Muscle layer of duodenum (tissue), 2 donors: Measurements from ENCODE around the gene SLC35B2.
A peak's percentile ranks its signal among the peaks of the same experiment; 100 is the strongest.

Source experiments
- H3K27ac ChIP-seq: one replicate; pipeline ENCODE4 v1.7.0; 2013; ENCODE audit warnings: mild to moderate bottlenecking, low read length
- H3K27me3 ChIP-seq: one replicate; pipeline ENCODE4 v1.7.0; 2013; ENCODE audit warnings: low read depth, mild to moderate bottlenecking, control low read depth, low read length
- H3K36me3 ChIP-seq, 2 donors: one replicate each; pipeline ENCODE4 v1.7.0; 2013; ENCODE audit warnings: low read length in 2 of 2, control low read depth in 1 of 2, mild to moderate bottlenecking in 1 of 2; ENCODE audit not compliant: insufficient read depth in 2 of 2, control insufficient read depth in 1 of 2
- H3K4me1 ChIP-seq, 2 donors: one replicate each; pipeline ENCODE4 v1.7.0; 2013; ENCODE audit warnings: low read length in 2 of 2, mild to moderate bottlenecking in 2 of 2, control low read depth in 1 of 2, moderate library complexity in 1 of 2; ENCODE audit not compliant: insufficient read depth in 2 of 2, control insufficient read depth in 1 of 2
- H3K4me3 ChIP-seq, 2 donors: one replicate each; pipeline ENCODE4 v1.7.0; 2013; ENCODE audit warnings: low read length in 2 of 2, low read depth in 1 of 2, mild to moderate bottlenecking in 1 of 2
- H3K9me3 ChIP-seq, 2 donors: one replicate each; pipeline ENCODE4 v1.7.0; 2013; ENCODE audit warnings: low read length in 2 of 2, control low read depth in 1 of 2, mild to moderate bottlenecking in 1 of 2; ENCODE audit not compliant: control insufficient read depth in 1 of 2
- donor health status: healthy.

SLC35B2 gene

DNA sequence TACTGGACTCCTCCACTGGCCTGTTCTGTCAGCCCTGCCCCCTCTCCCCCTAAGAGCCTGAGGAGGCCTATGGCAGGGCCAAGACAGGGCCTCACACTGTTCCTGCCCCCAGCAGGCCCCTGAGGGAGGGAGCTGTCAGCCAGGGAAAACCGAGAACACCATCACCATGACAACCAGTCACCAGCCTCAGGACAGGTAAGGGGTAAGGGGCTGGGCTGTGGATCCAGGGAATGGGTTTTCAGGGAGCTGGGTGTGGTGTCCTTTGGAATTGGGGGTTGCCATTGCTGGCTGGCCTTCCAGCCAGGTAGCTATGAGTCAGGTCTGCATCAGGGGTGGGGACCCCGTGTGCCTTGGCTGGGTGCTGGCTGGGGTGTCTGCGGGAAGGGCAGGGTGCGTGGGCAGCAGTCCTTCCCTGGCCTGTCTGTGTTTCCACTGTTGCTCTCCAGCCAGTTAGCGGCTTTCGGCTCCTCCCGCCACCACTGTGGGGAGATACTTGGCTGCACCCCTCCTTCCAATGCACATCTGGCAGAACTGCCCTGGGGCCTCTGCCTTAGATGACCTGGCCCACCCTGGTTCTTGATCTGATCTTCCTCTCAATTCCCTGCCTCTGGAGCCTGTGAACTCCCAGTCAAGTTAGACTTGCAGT is 30.1 kb downstream of the SLC35B2 start:
- Histone ChIP-seq H3K4me1 (peaks cover 19 to 91% of the 10 kb centered on the region in 2 donors), H3K27ac (peak overlapping the region; percentile 4), H3K4me3 (peak overlapping the region in 1 of 2 donors; percentile 32)

DNA sequence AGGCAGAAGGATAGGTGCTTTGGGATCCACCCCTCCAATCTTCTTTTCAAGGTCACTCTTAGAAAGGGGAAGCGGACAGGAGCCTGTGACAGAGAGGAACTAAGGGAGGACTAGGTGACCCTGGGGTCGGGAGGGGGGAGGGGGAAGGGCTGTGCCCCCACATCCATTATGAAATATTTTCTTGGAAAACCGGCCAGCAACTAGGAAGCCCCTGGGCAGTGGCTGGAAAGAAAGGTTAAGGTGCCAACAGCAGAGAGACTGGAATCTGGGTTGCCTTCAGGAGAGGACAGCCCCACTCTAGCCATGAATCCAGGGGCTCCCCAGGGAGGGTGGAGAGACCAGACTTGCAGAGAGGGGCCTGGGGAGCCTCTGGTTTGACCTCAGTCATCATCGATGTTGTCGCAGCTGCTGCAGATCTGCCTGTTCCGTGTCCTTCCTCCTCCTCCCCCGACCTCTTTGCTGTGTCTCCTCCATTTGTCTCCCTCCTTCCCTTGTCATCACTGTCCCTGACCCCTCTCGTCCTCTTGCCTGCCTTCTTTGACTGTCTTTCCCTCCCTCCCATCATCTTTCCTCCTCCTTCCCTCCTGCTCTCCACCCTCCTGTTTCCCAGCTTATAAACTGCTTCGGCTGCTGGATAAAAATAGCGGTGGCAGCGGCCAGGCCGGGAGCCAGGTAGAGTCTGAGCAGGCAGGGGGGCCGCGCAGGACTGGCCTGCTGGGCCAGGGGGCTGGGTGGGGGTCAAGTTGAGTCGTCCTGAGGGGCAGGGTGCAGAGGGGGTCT is 30.8 kb downstream of the SLC35B2 start:
- Histone ChIP-seq H3K36me3 (peaks cover 3 to 16% of the 10 kb centered on the region in 2 donors), H3K27ac (peak overlapping the region; percentile 40), H3K4me1 (peaks cover 23 to 91% of the 10 kb centered on the region in 2 donors), H3K4me3 (peak overlapping the region in 1 of 2 donors; percentile 32), H3K27me3 (no peaks in the 10 kb centered on the region), H3K9me3 (no peaks in the 10 kb centered on the region)

More for the DNA sequence above, 30.1 kb downstream of the SLC35B2 start:
- H3K9me3 ChIP-seq = no peaks in the 10 kb centered on the region
- H3K36me3 ChIP-seq = peaks cover 6 to 16% of the 10 kb centered on the region in 2 donors
- no peaks in the 10 kb centered on the region for H3K27me3 ChIP-seq

DNA sequence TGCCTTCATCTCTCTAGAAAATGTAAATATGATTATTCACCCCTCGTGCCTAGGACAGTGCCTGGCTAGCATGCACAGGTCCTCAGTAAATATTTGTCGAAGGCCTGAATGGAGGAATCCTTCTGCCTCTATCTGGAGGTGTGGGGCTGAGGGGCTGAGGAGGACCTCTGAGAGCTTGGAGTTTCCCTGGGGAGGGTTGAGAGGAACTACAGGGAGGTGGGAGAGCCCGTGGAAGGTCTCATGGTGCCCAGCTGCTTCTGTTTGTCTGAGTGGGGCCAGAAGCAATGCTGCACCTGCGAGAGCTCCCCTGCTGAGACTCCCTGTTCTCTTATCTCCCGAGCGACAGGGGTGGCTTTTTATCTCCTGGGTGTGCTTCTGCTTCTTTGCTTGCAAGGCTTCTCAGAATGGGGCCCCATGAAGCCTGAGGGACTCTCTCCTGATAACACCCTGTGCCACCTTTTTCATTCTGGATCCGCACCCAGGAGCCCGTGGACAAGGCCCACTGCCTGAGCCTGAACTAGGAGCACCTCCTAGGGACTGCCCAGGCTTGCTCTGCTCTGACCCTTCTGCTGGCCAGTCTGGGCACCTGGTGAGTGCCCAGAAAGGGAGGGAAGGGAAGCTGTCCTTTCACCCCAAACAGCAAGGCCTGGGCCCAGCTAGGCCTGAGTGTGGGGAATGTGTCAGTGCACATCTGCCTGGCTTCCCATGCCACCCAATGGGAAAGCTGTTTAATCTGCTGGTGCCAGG is 31.6 kb downstream of the SLC35B2 start:
- Histone ChIP-seq H3K4me1 (peaks cover 26 to 91% of the 10 kb centered on the region in 2 donors), H3K27ac (no peak overlapping the region), H3K4me3 (peak overlapping the region in 1 of 2 donors; percentile 32), H3K36me3 (peaks cover 3 to 15% of the 10 kb centered on the region in 2 donors), H3K9me3 (no peaks in the 10 kb centered on the region), H3K27me3 (no peaks in the 10 kb centered on the region)

DNA sequence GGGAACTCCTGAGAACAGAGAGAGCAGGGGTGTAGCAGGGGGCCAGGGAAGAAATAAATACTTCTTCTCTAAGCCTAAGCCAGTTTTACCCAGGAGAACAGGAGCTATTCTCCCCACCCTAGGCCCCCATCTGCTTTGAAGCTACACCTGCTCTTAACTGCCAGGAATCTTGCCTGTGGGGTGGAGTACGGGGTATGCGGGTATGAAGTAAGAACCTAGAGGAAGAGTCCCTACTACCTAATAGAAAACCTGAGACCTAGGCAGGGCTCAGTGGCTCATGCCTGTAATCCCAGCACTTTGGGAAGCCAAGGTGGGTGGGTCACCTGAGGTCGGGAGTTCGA is 32.4 kb downstream of the SLC35B2 start:
- Histone ChIP-seq H3K4me1 (peaks cover 27 to 89% of the 10 kb centered on the region in 2 donors), H3K9me3 (no peaks in the 10 kb centered on the region), H3K27me3 (no peaks in the 10 kb centered on the region), H3K4me3 (peak overlapping the region; percentile 62 to 76), H3K27ac (no peak overlapping the region), H3K36me3 (peaks cover 2 to 7% of the 10 kb centered on the region in 2 donors)

DNA sequence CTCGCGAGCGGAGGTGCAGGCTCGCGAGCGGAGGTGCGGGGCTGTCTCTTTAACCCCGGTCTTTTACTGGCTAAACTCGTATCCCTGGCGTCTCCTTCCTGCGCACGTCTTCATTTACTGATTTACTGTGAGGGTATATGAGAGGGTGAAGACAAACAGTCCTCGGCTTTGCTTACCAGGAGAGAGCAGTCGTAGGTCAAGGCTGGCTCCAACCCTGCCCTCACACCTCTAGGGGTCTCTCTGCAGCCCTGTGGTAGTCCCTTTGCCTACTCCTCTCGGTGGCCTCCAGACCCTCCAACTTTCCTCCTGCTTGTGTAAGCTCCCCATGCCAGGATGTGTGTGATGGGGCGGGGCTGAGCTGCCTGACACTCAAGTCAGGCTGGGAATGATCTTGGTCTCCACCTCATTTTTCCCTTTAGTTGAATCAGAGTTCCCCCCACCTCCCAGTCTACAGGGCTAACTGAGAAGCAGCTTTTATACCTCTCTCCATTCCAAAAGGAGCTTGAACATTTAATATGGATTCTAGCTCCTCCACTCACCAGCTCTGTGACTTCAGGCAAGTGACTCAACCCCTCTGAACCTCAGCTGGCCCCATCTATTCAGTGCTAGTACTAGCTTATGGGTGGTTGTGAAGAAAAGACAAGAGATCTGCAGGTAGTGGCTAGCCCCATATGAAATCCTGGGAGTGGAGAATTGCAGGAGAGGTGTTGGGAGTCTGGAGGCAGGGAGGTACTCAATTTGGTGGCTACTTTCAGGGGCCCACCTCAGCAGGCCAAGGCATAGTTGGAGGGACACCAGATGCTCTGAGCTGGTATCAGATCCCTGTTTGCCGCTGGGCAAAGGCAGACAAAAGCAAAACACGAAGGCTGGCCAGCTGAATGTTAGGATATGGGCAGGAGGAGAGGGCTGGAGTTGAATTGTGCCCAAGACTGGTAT is 33.0 kb downstream of the SLC35B2 start:
- Histone ChIP-seq H3K4me3 (peak overlapping the region; percentile 62 to 76), H3K36me3 (peaks cover 0 to under 1% of the 10 kb centered on the region in 2 donors), H3K27me3 (no peaks in the 10 kb centered on the region), H3K4me1 (peaks cover 27 to 85% of the 10 kb centered on the region in 2 donors), H3K27ac (peak overlapping the region; percentile 14), H3K9me3 (no peaks in the 10 kb centered on the region)

DNA sequence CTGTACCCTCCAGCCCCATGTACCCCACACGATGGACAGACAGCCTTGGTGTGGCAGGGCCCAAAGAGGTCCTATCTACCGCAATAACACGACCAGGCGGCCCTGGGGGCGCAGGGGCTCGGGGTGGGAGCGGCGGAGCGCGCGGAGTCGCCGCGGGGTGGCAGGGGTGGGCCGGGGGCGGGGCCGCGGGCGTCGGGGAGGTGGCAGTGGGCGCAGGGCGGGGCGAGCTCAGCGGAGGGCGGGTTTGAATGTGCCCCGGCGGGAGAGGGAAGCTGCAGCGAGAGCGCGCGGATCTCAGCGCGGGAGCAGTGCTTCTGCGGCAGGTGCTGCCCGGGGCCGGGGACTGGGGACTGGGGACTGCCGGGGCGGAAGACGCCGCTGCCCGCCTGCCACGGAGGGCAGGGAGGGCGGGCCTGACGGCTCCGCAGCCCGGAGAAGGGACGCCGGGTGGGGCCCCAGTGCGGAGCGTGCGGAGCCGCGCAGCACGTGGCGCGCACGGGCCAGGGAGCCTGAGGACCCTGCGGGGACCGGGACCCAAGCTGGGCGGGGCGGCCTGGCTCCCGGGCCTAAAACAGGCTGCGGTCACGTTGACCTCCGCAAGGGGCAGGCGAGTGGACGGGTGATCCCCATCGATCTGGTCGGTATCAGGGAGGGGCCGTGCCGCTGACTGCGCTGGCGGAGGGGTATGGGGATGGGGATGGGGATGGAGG is 33.9 kb downstream of the SLC35B2 start, which contains the start of gene SLC29A1:
Gene SLC29A1 (plus strand): TSS at position 277 of the 710 bp plus-strand sequence. CDS start 3,719 bp downstream, outside the sequence.
- Histone ChIP-seq H3K9me3 (no peaks in the 10 kb centered on the region), H3K4me1 (peaks cover 23 to 84% of the 10 kb centered on the region in 2 donors), H3K36me3 (no peaks in the 10 kb centered on the region), H3K4me3 (peak within 1 kb of the TSS; percentile 62 to 76), H3K27ac (peak within 1 kb of the TSS; percentile 51), H3K27me3 (no peaks in the 10 kb centered on the region)

DNA sequence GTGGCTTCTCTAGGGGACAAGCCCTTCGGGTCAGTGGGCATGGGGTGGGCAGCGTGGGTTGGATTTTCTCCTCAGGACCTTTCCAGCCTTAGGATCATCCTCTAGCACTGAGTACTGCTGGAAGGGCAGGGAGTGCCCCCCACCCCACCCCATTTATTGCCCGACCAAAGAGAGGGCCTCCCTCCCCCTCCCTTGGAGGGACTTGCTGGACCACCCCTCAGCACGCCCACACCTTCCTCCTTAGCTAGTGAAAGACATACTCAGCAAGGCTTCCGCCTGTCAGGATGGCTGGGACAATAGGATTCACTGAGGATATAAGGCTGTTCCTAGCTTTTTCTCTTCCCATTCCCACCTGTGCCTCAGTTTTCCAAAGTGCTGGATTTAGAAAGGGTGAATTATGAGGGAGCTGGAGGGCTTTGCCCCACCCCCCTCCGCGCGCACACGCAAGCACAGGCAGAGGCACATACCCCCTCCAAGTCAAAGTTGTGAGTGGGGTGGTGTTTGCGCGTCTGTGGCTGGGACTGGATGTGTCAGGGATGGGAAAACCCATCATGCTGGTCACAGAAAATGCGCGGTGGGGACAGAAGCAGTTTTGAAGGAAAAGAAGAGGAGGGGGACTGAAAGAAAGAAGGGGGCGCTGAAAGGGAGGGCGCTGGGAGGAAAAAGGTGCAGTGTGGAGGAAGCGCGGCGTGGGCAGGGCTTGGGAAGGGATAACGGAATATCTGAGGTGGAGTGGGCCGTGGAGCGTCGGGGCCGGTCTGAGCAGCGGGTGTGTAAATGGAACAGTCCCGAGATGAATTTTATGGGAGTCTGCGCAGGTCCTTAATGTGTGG is 34.6 kb downstream of the SLC35B2 start:
- no peaks in the 10 kb centered on the region for H3K9me3 ChIP-seq
- H3K4me3 ChIP-seq = peak overlapping the region; percentile 50 to 76
- H3K4me1 ChIP-seq = peaks cover 30 to 82% of the 10 kb centered on the region in 2 donors
- no peaks in the 10 kb centered on the region for H3K27me3 ChIP-seq
- peak overlapping the region; percentile 51 for H3K27ac ChIP-seq
- no peaks in the 10 kb centered on the region for H3K36me3 ChIP-seq

DNA sequence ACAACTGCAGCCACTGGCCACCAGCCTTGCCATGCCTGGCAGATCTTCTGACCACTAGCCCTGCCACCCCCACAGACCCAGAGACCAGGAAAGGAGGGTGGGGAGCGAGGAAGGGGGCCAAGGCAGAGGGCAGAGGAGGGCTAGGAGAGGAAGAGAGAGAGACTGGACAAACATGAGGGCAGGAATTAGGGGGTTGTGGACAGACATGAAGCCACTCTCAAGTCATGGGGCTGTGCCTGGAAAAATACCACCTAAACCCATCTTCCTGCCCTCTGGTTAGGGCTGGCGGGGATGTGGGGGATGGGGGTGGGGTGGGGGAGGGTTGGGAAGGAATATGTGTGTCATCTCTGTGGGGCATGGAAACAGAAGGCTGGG is 35.4 kb downstream of the SLC35B2 start:
- no peak overlapping the region for H3K4me3 ChIP-seq
- H3K9me3 ChIP-seq = no peaks in the 10 kb centered on the region

DNA sequence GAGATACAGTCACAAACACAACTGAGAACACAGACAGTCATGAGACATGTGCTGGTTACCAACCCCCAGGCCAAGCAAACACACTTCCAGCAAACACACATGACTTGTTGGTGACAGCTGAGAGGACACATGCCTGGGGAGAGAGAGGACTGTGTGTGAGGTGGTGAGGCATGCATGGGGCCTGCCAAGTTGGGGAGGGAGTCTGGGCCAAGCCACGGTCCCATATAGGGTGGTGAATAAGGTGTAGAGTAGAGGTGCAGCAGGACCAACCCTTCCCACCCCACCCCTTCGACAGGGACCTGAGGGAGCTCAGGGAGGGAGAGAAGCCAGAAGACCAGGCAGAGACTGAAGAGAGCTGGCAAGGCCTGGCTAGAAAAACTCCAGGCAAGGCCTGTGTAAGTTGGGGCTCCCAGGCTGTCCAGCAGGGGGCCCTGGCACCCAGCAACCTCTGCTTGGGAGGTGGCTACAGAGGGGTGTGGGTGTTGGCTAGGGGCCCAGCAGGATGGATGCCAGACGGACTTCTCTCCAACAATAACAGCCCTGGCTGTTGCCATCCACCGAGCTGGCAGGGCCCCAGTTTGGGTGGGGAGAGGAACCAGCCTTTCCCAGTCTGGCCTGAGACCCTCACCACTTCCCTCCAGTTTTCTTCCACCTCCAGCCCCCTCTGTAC is 35.9 kb downstream of the SLC35B2 start:
- Histone ChIP-seq H3K9me3 (no peaks in the 10 kb centered on the region), H3K27ac (peak overlapping the region; percentile 27), H3K27me3 (no peaks in the 10 kb centered on the region), H3K4me1 (peaks cover 36 to 81% of the 10 kb centered on the region in 2 donors), H3K4me3 (no peak overlapping the region), H3K36me3 (no peaks in the 10 kb centered on the region)

More for the DNA sequence above, 35.4 kb downstream of the SLC35B2 start:
- peaks cover 32 to 82% of the 10 kb centered on the region in 2 donors for H3K4me1 ChIP-seq
- H3K27ac ChIP-seq = peak overlapping the region; percentile 27
- no peaks in the 10 kb centered on the region for H3K27me3 ChIP-seq
- H3K36me3 ChIP-seq = no peaks in the 10 kb centered on the region
